ENCODE results near the gene POU3F1.

The POU3F1 gene

DNA sequence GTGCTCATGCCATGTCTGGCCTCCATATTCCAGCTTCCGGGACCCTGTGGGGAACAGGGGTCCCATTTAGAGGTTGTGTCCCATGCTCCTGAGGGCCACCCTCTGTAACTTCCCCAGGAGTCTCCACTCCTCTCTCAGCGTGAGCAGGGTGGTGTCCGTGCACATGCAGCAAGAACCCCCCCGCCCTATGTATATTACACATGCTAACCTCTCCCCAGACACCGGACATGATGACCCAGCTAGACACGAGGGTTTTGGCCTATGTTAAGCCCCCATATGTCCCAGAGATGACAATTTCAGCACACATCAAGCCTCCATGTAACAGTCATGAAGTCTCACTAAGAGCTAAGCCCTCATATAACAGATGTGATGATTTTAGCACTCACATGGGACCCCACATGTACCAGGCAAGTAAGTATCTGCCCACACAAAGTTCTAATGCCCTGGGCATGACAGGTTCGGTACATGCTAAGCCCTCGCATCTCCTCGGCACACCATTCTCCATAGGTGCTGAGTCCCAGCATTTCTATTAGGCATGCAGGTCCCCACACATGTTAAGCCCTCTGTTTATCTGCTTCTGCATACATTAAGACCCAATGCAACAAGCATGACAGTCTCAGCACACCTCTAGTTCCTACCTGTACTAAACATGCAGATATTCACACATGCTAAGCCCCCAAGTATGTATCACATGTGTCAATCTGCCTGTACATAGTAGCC, 48.3 kb downstream of the POU3F1 start:
- H3K27ac Mint-ChIP-seq, result peak overlapping the region in 1 of 2 donors; percentile 71
- no peaks in the 10 kb centered on the region for H3K9me3 Mint-ChIP-seq
- ATAC-seq (no peak), DNase-seq (no peak)
- no peak overlapping the region for H3K4me3 Mint-ChIP-seq
- peaks cover 75% of the 10 kb centered on the region for H3K4me1 Mint-ChIP-seq
- no peaks in the 10 kb centered on the region for H3K27me3 Mint-ChIP-seq

DNA sequence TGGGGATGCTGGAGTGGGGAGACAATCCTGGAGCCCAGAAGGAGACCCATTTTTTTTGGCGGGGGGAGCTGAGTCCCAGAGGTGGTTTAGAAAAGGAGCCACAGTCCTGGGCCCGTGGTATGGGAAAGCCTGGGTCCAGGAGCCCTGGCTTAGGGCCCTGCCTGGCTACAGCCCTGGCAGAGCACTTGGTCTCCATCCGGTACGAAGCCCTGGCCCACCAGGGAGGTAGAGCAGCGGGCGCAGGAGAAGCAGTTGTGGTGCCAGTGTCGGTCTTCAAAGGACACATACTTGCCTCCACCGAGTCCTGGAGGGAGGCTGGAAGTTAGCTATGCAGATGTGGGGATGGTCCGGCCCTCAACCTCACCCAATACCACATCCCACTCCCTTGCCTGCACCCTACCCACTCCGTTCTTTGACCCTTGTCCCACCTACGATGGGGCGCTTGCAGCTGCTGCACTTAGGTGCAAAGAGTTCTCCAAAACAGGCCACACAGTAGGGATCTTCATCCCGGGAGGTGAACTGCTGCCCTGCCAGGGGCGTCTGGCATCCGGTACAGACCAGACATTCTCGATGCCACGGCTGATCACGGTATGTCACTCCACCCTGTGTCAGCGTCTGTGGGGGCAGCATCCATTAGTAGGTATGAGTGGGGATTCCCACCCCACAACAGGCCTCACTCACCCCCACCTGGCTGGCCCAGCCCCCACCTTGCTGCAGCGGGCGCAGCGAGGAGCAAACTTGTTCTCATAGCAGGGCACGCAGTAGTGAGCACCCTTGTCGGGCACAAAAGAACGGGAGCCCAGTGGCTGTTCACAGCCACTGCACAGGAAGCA, 49.1 kb downstream of the POU3F1 start:
- no peak for DNase-seq
- Mint-ChIP-seq H3K27ac (peak overlapping the region in 1 of 2 donors; percentile 71), H3K4me1 (peaks cover 71% of the 10 kb centered on the region), H3K27me3 (no peaks in the 10 kb centered on the region), H3K9me3 (no peaks in the 10 kb centered on the region), H3K4me3 (no peak overlapping the region)
- ATAC-seq, result no peak

DNA sequence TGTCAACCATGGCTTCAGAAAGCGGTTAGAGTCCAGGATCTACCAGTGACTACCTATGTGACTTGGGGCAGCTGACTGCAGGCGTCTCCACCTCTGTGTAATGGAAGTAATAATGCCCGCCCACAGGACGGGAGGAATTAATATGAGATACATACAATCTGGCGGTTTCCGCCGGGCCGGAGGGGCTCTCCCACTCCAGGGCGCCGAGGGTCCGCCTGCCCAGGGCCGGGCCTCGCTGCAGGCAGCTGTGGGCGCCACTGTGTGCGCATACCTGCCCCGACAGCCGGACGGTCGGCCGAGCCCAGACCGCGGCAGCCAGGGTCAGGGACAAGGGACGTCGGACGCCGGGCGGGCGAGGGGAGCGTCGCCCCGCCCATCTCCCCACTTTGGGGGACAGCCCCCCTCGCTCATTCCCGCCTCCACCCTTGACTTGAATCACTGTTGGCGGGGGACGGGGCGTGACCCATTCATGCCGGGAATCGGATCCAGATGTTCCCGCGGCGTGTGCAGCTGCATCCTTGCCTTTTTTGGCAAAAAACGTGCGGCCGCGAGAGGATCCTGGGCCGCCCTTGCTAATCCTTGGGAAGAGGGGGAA, 50.7 kb downstream of the POU3F1 start:
- DNase-seq, result no peak
- Mint-ChIP-seq H3K4me3 (peak overlapping the region in 1 of 2 donors; percentile 73), H3K27ac (peak overlapping the region in 1 of 2 donors; percentile 94), H3K9me3 (no peaks in the 10 kb centered on the region), H3K27me3 (no peaks in the 10 kb centered on the region), H3K4me1 (peaks cover 61% of the 10 kb centered on the region)
- peak; percentile 48 for ATAC-seq

DNA sequence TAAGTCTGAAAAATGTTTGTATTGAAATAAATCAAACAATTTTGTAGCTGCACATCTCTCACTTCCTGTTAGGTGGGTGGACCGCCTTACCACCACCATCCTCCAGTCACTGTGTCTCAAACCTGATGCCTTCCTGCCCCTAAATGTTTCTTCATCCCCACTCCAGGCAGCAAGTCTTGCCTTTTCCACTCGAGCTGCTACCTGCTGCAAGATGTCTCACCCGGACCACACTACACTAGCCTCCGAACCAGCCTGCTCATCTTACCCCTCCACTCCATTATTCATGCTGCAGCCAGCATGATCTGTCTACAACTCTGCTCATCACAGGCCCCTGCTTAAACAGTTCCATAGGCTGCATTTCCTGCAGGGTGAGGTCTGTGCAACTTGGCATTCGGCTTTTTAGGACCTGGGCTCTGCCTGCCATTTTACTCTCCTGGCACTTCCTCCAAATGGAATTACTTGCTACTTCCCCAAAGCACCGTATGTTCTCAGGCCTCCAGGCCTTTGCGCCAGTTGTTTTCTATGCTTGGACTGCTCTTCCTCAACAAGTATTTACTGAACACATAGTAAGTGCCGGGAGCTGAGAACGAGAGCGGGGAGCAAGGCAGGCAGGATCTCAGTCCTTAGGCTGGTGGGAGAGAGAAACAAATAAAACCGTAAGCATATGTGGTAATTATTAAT, 51.6 kb downstream of the POU3F1 start:
- Mint-ChIP-seq H3K27me3 (no peaks in the 10 kb centered on the region), H3K4me1 (peaks cover 57% of the 10 kb centered on the region), H3K9me3 (no peaks in the 10 kb centered on the region), H3K4me3 (peak overlapping the region; percentile 7 to 81), H3K27ac (peak overlapping the region; percentile 37 to 94)
- no peak for ATAC-seq
- no peak for DNase-seq
